ENCODE results near the gene CACNA2D1.
"Not testable (repeated sequence)": the region's sequence is repeated elsewhere in the genome, so short reads cannot be mapped to it uniquely, and the experiment has no call there.

Gene CACNA2D1

GRCh38 chr7:82438521-82438920, 5.1 kb downstream of the CACNA2D1 start:
- Histone ChIP-seq H3K4me3 (no peak overlapping the region), H3K27ac (no peak overlapping the region)

GRCh38 chr7:82435769-82436168, 7.8 kb downstream of the CACNA2D1 start:
- Histone ChIP-seq H3K27ac (no peak overlapping the region), H3K4me3 (no peak overlapping the region)

DNA sequence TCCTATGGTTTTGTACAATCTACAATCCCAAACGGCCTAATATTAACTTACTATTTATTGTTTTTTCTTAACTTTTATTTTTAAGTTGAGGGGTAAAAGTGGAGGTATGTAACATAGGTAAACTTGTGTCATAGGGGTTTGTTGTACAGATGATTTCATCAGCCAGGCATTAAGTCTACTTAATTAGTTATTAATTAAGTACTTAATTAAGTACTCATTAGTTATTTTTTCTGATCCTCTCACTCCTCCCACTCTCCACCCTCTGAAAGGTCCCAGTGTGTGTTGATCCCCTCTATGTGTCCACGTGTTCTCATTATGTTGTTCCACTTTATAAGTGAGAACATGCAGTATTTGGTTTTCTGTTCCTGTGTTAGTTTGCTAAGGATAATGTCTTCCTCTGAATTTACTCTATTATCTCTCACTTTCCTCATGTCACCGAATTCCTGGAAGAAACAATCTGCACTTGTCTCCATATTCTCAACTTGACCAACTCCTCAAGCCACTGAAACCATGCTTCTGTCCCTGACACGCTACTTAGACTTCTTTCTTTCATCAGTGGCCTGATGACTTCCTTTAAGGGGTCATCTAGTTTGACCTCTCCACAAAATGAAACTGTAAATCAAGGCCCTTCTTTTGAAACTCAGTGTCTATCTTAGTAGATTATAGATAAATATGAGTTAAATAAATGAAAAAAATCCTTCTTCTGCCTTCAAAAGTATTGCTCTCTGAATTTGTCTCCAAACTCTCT, 9.1 kb downstream of the CACNA2D1 start:
- Histone ChIP-seq H3K27ac (no peak overlapping the region), H3K4me3 (no peak overlapping the region)

DNA sequence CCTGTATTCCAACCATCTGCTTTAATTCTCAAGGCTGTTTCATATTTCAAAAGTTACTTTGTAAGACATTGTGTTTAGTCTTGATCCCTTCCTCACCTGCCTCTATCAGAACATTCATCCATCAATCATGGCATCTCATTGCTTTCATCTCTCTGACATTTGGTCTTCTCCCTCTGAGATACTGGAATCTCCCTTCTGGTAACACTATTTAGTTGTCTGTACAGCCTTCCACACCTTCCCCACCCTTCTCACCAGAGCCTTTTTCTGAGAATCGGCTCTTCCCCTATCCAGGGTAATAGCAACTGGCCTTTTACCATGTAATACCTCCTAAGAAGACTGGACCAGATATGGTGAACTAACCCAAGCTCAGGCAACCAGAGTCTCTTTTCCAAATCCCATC, 10.1 kb downstream of the CACNA2D1 start:
- H3K4me3 ChIP-seq: no peak overlapping the region

GRCh38 chr7:82432743-82433142, 10.8 kb downstream of the CACNA2D1 start:
- H3K4me3 ChIP-seq, H3K27ac ChIP-seq: not testable (repeated sequence)

More for the DNA sequence above, 10.1 kb downstream of the CACNA2D1 start:
- H3K27ac ChIP-seq: no peak overlapping the region

GRCh38 chr7:82430500-82431465, 12.8 kb downstream of the CACNA2D1 start:
- Histone ChIP-seq H3K27ac (no peak overlapping the region), H3K4me3 (no peak overlapping the region)

- H3K4me3 ChIP-seq: no peak overlapping the region
- no peak overlapping the region for H3K27ac ChIP-seq
Measured at GRCh38 chr7:82429408-82429807, 14.2 kb downstream of the CACNA2D1 start.

GRCh38 chr7:82428186-82428961, 15.2 kb downstream of the CACNA2D1 start:
- Histone ChIP-seq H3K4me3 (no peak overlapping the region), H3K27ac (no peak overlapping the region)

DNA sequence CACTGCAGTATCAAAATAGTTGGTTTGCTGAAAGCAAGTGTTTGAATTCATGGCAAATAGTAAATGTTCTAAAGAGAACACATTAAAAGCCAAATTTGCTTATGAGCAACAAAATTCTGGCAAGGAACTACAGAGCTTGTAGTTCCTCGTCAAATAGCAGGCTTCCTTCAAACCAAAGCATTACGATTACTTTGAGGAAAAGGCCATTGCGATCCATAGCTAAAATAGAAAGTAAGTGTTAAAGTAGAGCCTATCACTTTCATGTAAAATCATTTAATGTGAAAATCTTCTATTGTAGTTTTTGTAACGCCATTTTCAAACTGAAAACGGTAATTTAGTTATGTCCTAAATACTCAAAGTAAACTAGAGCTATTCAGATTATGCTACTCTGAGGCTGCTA, 20.1 kb downstream of the CACNA2D1 start:
- no peak overlapping the region for H3K4me3 ChIP-seq
- no peak overlapping the region for H3K27ac ChIP-seq

DNA sequence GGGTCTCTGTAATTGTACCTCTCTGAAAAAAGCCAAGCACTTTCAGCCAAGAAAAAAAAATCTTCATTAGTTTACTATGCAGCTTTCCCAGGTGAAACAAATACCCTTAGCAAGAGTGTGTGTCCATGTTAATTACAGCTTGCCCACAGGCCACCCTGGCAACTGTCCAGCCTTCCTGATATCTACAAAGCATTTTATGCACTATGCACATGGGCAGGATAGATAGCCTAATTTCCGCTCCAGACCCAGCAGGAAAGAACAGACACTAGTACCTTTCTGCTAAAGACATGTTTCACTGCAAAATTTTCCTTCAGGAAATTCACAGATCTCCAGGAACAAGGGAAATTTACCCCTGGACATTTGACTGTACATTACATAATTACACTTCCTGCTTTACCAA, 24.4 kb downstream of the CACNA2D1 start:
- no peak overlapping the region for H3K4me3 ChIP-seq
- H3K27ac ChIP-seq: no peak overlapping the region

DNA sequence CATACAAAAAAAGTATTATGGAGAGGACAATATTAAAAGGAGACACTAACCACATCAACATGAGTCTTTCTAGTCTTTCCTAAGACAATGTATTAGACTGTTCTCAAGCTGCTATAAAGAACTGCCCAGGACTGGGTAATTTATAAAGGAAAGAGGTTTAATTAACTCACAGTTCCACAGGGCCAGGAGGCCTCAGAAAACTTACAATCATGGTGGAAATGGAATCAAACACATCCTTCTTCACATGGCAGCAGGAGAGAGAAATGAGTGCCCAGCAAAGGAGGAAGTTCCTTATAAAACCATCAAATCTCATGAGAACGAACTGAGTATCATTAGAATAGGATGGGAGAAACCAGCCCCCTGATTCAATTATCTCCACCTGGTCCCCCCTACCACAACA, 25.7 kb downstream of the CACNA2D1 start:
- Histone ChIP-seq H3K4me3 (no peak overlapping the region), H3K27ac (no peak overlapping the region)

DNA sequence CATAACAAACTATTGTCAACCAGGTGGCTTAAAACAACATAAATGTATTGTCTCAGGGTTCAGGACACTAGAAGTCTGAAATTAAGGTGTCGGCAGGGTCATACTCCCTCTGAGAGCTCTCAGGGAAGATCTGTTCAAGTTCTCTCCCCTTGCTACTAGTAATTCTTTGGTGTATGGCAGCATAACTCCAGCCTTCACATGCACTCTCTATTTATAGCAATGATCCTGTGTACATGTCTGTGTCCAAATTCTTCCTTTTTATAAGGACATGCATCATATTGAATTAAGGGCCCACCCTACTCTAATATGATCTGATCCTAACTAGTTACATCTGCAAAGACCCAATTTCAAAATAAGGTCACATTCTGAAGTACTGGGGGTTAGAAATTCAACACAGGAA, 27.2 kb downstream of the CACNA2D1 start:
- no peak overlapping the region for H3K27ac ChIP-seq

DNA sequence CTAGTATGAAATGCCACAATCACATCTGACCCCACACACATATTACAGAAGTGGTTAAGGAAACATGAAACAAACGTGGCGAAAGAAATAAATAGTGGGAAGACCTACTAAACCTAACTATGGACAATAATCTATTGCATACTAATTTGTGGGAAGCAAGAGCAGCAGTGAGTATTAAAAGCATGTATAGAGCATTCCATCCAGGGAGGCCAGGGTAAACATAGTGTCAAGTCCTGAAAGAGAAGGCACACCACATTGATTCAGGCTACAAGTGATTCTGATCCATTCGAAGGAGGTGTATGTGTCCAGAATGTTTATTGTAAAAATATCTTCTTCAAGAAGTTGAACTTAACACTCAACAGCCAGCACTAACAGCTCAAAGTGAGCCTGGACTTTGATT, 29.2 kb downstream of the CACNA2D1 start:
- H3K4me3 ChIP-seq: no peak overlapping the region
- no peak overlapping the region for H3K27ac ChIP-seq

More for the DNA sequence above, 27.2 kb downstream of the CACNA2D1 start:
- no peak overlapping the region for H3K4me3 ChIP-seq

DNA sequence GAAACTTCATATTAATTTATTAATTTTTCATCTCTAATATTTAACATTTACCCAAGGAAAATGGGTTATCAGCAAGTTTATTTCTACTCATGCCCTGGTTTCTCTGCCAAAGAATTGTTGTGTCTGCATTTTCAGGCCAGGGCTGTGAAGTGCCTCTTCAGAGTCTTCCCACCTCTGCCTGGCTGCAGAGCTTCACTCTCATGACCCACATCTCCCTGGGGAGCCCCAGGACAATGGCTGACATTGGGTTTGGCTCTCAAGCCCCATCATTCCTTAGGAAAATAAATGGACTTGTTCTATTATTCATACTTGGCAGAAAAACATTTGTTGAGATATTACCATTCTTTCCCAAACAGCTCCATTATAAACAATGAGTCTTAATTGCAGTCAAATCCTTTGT, 30.3 kb downstream of the CACNA2D1 start:
- no peak overlapping the region for H3K4me3 ChIP-seq
- H3K27ac ChIP-seq: no peak overlapping the region

- no peak overlapping the region for H3K27ac ChIP-seq
Measured at GRCh38 chr7:82411732-82412131, 31.8 kb downstream of the CACNA2D1 start.

GRCh38 chr7:82410461-82410860, 33.1 kb downstream of the CACNA2D1 start:
- H3K27ac ChIP-seq: no peak overlapping the region
- peak overlapping the region in 1 of 7 experiments; percentile 8 for H3K4me3 ChIP-seq

More at GRCh38 chr7:82411732-82412131, 31.8 kb downstream of the CACNA2D1 start:
- H3K4me3 ChIP-seq: no peak overlapping the region

- Histone ChIP-seq H3K4me3 (no peak overlapping the region), H3K27ac (no peak overlapping the region)
Measured at GRCh38 chr7:82406937-82407336, 36.6 kb downstream of the CACNA2D1 start.

DNA sequence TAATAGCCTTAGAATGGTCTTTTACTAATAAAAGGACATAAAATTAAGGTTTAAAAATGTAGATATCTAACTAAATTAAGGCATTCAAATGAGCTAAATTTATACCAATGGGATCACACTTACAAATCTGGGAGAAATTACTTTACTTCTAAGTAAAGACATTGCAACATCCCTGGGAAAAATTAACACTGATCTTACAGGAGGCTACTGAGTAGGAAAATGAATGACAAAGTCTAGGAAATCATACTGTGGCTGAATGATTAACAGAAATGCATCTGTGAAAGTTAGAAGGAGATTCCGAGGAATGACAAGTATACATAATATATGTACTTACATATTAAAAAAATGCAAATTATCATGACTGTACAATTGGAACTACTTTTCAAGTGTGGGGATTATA, 38.3 kb downstream of the CACNA2D1 start:
- no peak overlapping the region for H3K27ac ChIP-seq
- H3K4me3 ChIP-seq: no peak overlapping the region

DNA sequence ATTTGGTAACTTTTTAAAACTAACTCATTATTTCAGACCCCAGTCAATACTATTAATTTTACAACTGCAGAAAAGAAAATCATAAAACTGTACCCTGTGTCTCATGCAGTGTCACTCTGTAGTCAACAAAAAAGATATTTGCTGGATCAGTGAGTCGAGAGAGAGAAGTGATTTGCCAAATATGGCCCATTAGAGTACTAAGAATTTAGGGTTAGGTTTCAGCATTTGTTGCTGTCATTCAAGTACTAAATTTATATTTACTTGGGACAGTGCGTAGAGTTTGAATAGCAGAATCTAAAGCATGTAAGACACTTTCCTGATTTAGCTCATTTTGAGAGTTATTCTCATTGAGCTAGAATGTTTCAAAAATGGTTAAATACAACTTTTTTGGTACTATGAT, 38.9 kb downstream of the CACNA2D1 start:
- H3K4me3 ChIP-seq: no peak overlapping the region
- H3K27ac ChIP-seq: no peak overlapping the region

DNA sequence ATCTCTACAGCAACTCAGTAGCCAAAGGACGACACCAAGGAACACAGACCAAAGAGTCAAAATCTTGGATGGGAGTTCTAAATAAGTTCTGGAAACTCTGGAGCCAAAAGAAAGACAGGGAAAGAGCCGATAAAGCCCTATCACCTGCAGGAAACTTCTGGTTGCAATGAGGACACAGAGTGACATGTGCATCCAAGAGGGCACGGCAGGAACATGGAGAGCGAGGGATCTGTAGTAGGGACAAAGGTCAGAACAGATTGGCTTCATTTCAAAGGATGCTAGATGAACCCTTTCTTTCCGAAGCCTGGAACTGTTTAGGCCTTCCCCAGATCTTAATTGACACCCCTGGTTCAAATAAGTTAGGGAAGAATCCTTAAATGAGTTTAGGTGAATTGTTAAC, 39.5 kb downstream of the CACNA2D1 start:
- H3K4me3 ChIP-seq: no peak overlapping the region
- H3K27ac ChIP-seq: no peak overlapping the region

Data from skin epidermis (tissue), 12 donors.